Left renal cortex interstitium (tissue), 4 donors: Measurements from ENCODE around the gene LRRFIP1. TPM values are rescaled to one million over a fixed set of nuclear protein-coding genes. Genes with fewer than 3 reads are reported as not detected.

Source experiments
- DNase-seq, 4 donors: peaks; one replicate each; pipeline ENCODE4 v3.0.0-alpha.2; 2013; ENCODE audit warnings: low read depth in 4 of 4, low spot score in 2 of 4, missing footprints in 1 of 4
- polyA plus RNA-seq, 4 donors: library from polyadenylated mRNA; unstranded; fragments of 120-200 nt; gene quantifications; one replicate each; pipeline ENCODE4 v1.2.1, GENCODE V29; 2013; ENCODE audit not compliant: insufficient read length in 4 of 4

Gene LRRFIP1
- polyA plus RNA-seq, 4 donors: 65.9 to 101 (median 88.4) TPM

DNA sequence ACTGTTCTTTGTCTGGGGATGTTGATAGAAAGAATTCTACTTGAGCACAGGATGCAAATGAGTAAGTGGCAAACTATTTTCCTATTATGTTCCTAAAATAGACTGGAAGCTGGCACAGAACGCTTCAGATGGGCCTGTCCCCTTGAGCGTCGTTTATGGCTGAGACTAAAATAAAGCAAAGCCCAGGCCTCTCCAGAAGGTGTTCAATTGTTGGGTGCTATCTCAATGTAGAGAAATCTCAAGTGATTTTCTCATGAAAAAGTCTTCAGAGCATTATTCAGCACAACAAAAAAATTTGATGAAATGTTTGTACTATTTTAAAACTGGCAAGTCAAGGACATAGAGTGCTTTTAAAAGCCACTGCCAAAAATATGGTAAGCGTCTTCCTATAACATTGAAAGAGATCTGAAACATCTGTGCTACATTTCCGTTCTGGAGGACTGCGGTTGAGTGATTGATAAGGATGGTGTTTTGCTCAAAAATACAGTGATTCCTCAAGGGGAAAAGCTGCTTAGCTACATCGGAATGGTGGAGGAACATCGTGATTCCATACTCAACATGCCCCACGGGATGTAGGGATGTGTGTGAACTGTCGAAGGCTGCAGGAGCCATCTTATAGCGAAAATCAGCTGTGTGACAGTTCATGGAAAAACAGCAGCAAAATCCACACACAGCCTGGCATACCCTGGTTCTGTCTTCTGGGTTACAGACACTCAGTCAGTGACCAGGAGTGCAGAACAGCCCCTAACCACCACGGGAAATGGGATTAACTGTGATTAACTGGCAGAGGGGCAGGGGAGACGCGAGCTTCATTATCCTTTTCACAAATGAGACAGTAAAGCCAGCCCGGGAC, 10.4 kb upstream of the LRRFIP1 start:
- no peak for DNase-seq

DNA sequence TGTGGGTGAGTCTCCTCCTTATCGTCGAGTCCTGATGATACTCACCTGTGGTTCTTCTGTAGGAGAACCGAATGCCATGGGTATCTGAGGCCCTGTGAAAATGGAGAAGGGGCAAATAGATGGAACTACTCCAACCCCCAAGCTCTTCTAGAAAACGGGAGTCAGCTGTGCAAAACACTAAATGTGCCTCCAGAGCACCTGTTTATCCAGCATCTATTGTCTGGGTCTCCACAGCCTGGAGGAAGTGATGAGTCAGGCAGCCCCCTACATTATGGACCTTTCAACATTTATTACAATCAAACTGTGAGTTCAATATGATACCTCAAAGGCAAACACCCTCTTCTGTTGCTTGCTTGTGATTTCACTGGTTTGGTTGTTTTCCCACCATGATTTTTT, 9.8 kb upstream of the LRRFIP1 start:
- no peak for DNase-seq

GRCh38 chr2:237618449-237618848, 8.9 kb upstream of the LRRFIP1 start:
- no peak for DNase-seq

- DNase-seq: no peak
Measured at GRCh38 chr2:237623428-237624403, 3.7 kb upstream of the LRRFIP1 start.

- DNase-seq: no peak
Measured at GRCh38 chr2:237624565-237624964, 2.8 kb upstream of the LRRFIP1 start.

- DNase-seq: no peak
Measured at GRCh38 chr2:237625216-237625705, 2.1 kb upstream of the LRRFIP1 start.

GRCh38 chr2:237625777-237626176, 1.6 kb upstream of the LRRFIP1 start:
- no peak for DNase-seq

GRCh38 chr2:237626813-237627440, 460 bp upstream of the LRRFIP1 start:
- DNase-seq: no peak

- DNase-seq: no peak
Measured at GRCh38 chr2:237628247-237629187, 1.1 kb downstream of the LRRFIP1 start.

DNA sequence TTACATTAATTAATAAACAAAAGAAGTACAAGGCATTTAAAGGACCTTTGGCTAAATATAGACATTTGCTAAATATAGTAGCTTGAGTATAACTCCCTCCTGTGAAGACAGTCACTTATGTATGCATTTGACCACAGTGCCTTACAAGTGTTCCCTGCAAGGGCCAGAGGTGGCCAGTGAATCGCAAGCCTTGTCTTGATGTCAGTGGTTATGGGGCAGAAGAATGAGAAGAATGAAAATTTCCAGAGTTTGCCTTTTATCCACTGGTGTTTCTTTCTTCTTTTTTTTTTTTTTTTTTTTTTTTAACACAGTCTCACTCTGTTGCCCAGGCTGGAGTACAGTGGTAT, 1.8 kb downstream of the LRRFIP1 start:
- no peak for DNase-seq

DNA sequence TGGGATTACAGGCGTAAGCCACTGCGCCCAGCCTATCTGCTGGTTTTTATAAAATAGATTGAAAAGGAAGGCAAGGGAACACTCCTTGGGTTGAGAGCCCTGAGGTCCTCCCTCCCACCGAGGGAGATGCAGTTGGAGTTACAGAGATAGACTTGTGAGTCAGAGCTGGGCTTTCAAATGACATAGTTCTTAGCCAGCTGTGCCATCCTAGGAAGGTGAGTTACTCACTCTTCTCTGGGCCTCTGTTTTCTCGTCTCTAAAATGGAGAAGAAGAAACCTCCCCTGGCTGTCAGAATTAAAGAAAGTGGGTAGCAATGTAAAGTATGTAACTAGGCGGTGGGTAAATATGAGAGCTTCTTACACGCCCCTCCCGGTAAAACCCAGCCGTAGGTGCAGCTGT, 2.4 kb downstream of the LRRFIP1 start:
- DNase-seq: no peak

GRCh38 chr2:237630216-237631000, 3.0 kb downstream of the LRRFIP1 start:
- no peak for DNase-seq

DNA sequence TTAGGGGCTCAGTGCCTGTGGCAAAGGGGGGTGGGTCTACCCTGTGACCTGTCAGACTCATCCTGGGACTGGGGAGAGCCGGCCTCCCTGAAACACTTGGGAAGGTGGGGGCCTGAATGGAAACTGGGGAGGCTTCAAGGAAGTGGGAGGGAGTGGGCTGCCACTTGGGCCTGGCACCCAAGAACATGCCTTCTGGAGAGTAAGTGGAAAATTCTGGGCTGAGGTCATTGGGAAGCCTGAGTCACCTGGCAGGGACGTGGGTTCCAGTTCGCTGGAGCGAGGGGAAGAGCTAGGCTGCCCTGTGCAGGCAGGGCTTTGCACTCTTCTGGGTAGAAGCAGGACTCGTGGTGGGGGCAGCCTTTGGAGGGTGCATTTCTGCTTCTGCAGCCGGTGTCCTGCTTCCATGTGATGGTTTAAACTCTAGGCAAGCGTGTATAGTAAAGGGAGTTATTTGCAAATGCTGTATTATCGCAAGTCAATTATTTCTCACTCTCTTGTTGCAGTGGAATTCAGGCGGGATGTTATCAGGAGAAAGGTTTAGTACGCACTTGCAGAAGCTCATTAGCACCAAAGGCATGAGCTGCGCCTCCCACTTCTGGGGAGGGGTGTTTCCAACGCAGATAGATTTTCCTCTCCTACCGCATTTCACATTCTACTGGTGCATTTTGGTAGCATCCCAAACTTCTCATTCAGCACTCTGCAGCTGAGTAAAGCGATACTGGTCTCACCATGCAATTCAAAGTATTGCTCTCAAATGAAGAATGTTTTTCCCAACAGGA, 3.8 kb downstream of the LRRFIP1 start:
- DNase-seq: no peak

GRCh38 chr2:237631801-237632585, 4.6 kb downstream of the LRRFIP1 start:
- DNase-seq: no peak

DNA sequence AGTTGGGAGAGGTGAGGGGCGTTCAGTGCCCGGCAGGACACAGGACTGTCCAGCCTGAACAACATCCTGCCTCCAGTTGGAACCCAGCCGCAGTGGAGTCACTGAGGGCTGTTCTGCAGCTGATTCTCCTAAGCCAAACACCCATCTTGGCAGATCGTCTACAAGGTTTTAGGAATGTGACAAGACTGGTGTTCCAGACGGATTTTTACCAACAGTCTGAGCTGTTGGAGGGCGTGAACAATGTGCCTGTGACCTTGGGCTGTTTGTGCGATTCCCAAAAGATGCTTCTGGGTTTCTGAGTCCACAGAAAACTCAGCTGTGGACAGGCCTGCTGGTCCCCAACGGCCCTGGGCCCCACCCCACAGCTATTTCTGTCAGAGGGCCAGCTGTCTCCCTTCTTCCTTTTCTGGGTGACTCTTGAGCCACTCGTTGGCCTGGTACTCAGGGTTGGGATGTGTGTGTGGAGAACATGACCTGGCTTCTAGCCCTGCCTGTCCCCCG, 5.7 kb downstream of the LRRFIP1 start:
- DNase-seq: no peak

- no peak for DNase-seq
Measured at GRCh38 chr2:237636578-237636977, 9.2 kb downstream of the LRRFIP1 start.

DNA sequence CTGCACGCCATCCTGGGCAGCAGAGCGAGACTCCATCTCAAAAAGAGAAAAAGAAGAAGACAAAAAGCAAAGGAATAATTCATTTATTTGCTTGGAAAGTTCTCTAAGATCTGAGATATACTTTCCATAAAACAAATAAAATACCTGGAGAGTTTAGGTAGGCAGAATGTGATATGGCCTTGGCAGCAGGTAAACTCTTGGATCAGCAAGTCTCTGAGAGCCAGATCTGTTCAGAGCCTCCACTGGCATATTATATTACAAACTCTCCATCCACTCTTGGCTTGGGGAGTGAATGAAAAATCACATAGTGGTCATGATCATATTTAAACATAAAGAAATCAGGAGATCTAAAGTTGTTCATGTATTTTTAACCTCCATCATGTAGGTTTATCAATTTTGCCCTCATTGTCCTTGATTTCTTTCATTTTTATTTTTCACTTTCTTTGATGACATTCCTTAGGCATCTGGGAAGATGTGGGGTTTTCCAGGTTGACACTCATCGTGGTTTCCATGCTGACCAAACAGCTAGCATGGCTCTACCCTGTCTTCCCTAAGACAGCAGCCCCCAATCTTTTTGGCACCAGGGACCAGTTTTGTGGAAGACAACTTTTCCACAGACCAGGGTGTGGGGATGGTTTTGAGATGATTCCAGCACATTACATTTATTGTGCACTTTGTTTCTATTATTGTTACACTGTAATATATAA, 10.2 kb downstream of the LRRFIP1 start:
- DNase-seq: no peak
